Prostate gland (tissue), 2 donors: ENCODE measurements around the gene GJA5.

Experiments used
- CTCF ChIP-seq, 4 experiments: fragments of 200-600 bp in 2 of 4; fragments of 450-650 bp in 2 of 4; sonication (generic) in 2 of 4; IDR thresholded peaks; 1 replicate in 3 of 4; 2 replicates in 1 of 4; pipeline ENCODE4 v1.5.1; 2016 to 2019; ENCODE audit warnings: antibody characterized with exemption in 4 of 4, mild to moderate bottlenecking in 2 of 4, moderate library complexity in 2 of 4
- POLR2AphosphoS5 ChIP-seq: sonication (generic); formaldehyde crosslinking; IDR thresholded peaks from one replicate; pipeline ENCODE4 v1.6.1; 2017; ENCODE audit warnings: antibody characterized with exemption

- no peak for TF ChIP-seq POLR2AphosphoS5
- TF ChIP-seq CTCF (IDR thresholded peaks at IDR 0.05) = no peak
Measured at GRCh38 chr1:147735423-147735822, 25.0 kb downstream of the GJA5 start.
